Activated CD4-positive, alpha-beta memory T cell treated with anti-CD3 and anti-CD28 coated beads, Interleukin-2, amount 10 ng/mL, durations not matched to agents 7 days and 5 days (primary cell): Measurements from ENCODE around the gene SND1. TPM values are rescaled to one million over a fixed set of nuclear protein-coding genes. Genes with fewer than 3 reads are reported as not detected.

ENCODE experiments used
- CTCF ChIA-PET: fragments of 350-600 bp; sonication (Branson Sonifier 250); formaldehyde crosslinking; loops from one replicate; lab custom pipeline; 2021; ENCODE audit warnings: antibody characterized with exemption, inconsistent platforms; lab: Charles Lee
- POLR2A ChIA-PET: fragments of 350-600 bp; sonication (Branson Sonifier 250); formaldehyde crosslinking; loops from one replicate; lab custom pipeline; 2021; ENCODE audit warnings: antibody characterized with exemption; lab: Charles Lee
- DNase-seq: peaks from one replicate; pipeline ENCODE4 v3.0.0-alpha.2; 2020
- H3K27ac Mint-ChIP-seq: one replicate; pipeline ENCODE4 v1.8.0; 2021; ENCODE audit warnings: mild to moderate bottlenecking, mixed read lengths
- H3K27me3 Mint-ChIP-seq: one replicate; pipeline ENCODE4 v1.8.0; 2021; ENCODE audit warnings: mixed read lengths
- H3K36me3 Mint-ChIP-seq: one replicate; pipeline ENCODE4 v1.8.0; 2021; ENCODE audit warnings: low read depth, mixed read lengths
- H3K4me1 Mint-ChIP-seq: one replicate; pipeline ENCODE4 v1.8.0; 2021; ENCODE audit warnings: mixed read lengths
- H3K4me3 Mint-ChIP-seq: one replicate; pipeline ENCODE4 v1.8.0; 2021; ENCODE audit warnings: mild to moderate bottlenecking, mixed read lengths
- H3K9me3 Mint-ChIP-seq: one replicate; pipeline ENCODE4 v1.8.0; 2021; ENCODE audit warnings: mixed read lengths
- total RNA-seq, 2 experiments: library from RNA; stranded (reverse); gene quantifications; one replicate each; pipeline ENCODE4 v1.2.3, GENCODE V29; 2021

SND1 gene
- total RNA-seq, 2 experiments from 2014 or later, result 171 to 175 TPM

DNA sequence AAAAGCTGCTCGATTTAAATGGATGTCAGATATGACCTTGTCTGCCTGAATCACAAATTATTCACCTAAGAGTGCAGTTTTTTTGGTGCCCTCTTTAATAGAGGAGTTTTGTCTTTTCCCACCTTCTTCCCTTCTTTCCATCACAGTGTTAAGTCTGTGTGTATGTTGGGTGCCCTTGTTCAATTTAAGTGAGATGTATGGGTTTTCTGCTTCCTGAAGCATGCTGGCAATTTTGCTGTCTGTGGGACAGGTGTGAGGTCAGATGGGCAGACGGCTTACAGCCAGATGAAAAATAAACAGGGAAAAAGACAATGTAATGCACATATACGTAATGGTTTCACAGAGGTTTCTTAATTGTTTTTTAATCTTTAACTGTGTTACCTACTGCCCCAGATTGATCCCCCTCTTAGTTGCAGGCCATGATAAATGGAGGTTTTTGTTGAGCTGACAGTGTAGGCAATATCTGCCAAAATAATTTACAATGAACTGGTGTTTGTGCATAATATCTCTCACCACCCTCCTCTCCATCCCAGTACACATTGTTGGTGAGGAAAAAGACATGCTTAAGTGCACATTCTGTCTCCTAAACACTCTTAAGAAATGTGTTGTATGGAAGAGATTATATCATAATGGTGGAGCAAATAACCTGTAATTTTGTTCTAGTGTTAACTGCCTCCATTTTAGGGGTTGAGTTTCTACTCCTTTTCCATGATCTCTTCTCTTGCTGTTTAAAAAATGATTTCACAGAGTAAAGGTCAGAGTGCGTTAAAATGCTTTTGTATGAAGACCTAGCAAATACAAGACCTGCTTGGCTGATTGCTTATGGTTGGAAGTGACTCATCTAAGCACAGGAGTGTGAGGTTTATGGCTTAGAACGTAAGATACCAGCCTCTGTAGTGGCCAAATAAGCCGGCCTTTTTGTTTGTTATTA lies 255.4 kb downstream of the SND1 start:
- ChIA-PET CTCF (no interaction called here), POLR2A (no interaction called here)
- Mint-ChIP-seq H3K4me3 (no peak overlapping the region), H3K9me3 (no peaks in the 10 kb centered on the region), H3K27ac (no peak overlapping the region), H3K27me3 (no peaks in the 10 kb centered on the region), H3K36me3 (peaks cover 28% of the 10 kb centered on the region), H3K4me1 (peaks cover 40% of the 10 kb centered on the region)
- no peak for DNase-seq

DNA sequence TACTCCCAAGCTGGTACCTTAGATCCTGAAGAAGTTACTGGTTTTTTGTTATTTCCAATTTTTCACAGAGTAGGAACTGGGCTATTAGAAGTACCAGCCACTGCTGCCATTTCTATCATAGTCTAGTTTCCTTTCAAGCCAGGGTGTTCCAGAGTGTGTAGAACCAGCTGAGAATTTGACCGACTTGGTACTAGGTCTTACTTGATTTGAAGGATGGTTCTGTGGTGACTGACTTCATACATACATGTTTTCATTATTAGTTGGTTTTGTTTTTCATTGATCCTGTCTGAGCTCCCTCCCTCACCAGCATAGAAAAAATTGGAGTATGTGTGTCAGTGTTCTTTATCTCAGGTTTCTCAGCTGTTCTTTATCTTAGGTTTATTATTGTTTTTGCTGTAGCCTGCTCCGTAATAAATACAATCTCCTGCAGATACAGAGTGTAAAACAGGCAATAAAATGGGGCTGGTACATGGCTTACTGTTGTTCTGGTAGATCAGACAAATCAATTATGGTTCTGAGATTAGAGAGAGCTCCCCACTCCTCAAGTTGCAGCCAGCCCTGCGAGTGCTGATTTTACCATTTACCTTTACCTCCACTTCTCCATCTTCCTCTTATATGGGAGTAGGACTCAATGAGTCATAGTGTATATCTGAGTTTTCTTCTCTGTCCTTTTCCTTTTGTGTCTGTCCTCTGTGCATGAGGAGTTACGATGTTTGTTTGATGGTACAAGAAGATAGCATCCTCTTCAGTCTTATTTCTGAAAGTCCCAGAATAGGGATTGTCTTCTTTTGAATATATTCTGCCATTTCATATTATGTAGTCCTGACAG lies 256.6 kb downstream of the SND1 start:
- Mint-ChIP-seq H3K4me3 (no peak overlapping the region), H3K9me3 (no peaks in the 10 kb centered on the region), H3K27ac (no peak overlapping the region), H3K27me3 (no peaks in the 10 kb centered on the region), H3K4me1 (peaks cover 40% of the 10 kb centered on the region), H3K36me3 (peaks cover 28% of the 10 kb centered on the region)
- no peak for DNase-seq
- POLR2A ChIA-PET, result no interaction called here
- CTCF ChIA-PET, result interaction anchor here (0.6 kb wide), 1 partner anchor 51 kb away, joined by 3 read pairs; no protein-coding TSS in a partner anchor

DNA sequence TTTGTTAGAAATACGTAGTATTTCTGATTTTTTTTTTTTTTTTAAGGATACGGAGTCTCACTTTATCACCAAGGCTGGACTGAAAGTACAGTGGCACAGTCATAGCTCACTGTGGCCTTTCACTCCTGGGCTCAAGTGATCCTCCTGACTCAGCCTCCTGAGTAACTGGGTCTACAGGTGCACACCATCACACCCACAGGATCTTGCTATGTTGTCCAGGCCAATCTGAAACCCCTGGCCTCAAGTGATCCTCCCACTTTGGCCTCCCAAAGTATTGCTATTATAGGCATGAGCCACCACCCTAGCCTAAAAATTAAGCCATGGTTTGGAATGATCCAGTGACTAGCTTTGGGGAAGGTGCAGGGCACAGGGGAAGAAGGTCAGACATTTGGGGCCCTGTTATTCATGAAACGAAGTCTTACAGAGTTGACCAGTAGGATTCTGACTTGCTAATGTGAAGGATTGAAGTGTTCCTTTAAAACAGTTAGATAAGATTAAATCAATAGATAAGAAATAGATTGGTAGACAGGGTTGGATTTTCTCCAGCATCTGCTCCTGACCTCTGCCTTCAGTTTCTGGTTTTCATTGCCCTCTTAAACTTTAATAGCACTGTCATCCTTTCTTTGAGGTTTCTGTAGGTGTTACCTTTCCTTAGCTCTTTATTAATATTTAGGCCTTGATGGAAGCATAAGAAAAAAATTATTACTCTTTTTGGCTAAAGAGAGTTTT lies 257.6 kb downstream of the SND1 start:
- no peak for DNase-seq
- Mint-ChIP-seq H3K27me3 (no peaks in the 10 kb centered on the region), H3K27ac (no peak overlapping the region), H3K4me3 (no peak overlapping the region), H3K9me3 (no peaks in the 10 kb centered on the region), H3K36me3 (peaks cover 27% of the 10 kb centered on the region), H3K4me1 (peaks cover 38% of the 10 kb centered on the region)
- ChIA-PET POLR2A (no interaction called here), CTCF (no interaction called here)

DNA sequence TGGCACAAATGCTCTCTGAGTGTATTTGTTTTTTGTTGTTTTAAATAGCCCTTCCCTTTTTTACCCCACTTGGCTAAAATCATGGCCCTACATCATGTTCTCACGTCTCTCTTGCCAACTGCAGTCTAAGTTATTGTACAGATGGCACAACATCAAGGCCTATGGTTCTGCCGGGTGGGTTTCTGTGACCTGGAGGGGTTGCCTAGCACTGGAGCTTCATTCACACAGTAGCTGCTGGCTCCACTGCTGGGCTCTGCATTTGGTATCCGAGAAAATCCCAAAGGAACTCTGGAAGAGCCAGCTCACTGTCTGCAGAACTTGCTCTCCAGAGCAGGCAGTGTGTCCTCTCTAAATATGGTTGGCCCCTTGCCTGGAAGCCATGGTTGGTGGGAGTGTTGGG lies 258.7 kb downstream of the SND1 start:
- POLR2A ChIA-PET, result no interaction called here
- Mint-ChIP-seq H3K27me3 (no peaks in the 10 kb centered on the region), H3K27ac (no peak overlapping the region), H3K9me3 (no peaks in the 10 kb centered on the region), H3K4me3 (no peak overlapping the region), H3K4me1 (peaks cover 29% of the 10 kb centered on the region), H3K36me3 (peaks cover 26% of the 10 kb centered on the region)
- no peak for DNase-seq
- CTCF ChIA-PET, result no interaction called here

DNA sequence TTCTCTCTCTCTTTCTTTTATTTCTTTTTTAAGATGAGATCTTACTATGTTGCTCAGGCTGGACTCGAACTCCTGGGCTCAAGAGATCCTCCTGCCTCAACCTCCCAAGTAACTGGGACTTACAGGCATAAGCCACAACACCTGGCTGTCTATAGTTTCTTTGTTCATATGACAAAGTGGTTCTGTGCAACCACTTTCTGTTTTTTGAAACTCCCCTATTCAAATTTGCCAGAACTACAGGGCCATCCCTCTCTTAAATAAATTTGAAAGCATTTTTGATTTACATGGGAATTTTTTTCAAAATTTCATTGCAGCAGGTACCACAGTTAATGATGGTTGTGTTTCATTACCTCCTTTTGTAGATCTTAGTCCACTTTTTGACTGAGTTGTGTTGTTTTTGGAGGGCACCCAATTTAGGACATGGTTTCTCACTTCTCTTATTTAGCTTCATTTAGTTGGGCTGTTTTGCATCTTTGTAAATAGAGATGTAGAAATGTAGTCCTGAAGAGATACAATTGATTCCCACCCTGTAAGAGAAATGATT lies 260.0 kb downstream of the SND1 start:
- Mint-ChIP-seq H3K9me3 (no peaks in the 10 kb centered on the region), H3K27me3 (no peaks in the 10 kb centered on the region), H3K27ac (no peak overlapping the region), H3K4me3 (no peak overlapping the region), H3K36me3 (peaks cover 25% of the 10 kb centered on the region), H3K4me1 (peaks cover 17% of the 10 kb centered on the region)
- POLR2A ChIA-PET, result no interaction called here
- no peak for DNase-seq
- CTCF ChIA-PET, result interaction anchor here (0.5 kb wide), 1 partner anchor 917 kb away, joined by 4 read pairs; no protein-coding TSS in a partner anchor

DNA sequence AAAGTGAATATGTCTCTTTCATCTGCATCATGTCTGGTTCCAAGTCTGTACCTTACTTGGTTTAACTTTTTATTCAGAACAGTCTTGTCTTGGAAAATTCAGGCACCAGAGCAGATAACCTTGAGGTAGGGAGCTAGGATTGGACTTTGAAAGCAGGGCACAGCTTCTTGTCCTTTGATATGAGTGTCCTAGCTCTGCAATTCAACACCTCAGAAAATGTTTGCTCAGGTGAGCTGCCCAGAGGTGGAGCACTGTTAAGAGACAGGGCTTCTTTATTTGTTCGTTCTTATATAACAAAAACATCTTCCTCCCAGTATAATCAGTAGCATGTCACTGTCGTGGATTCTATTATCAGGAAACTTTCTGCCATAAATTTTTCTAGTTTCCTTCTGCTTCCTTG lies 260.9 kb downstream of the SND1 start:
- Mint-ChIP-seq H3K9me3 (no peaks in the 10 kb centered on the region), H3K27ac (no peak overlapping the region), H3K4me3 (no peak overlapping the region), H3K36me3 (peaks cover 17% of the 10 kb centered on the region), H3K4me1 (peaks cover 9% of the 10 kb centered on the region), H3K27me3 (no peaks in the 10 kb centered on the region)
- ChIA-PET CTCF (interaction anchor here (1.0 kb wide), 1 partner anchor 223 kb away, joined by 3 read pairs; no protein-coding TSS in a partner anchor), POLR2A (no interaction called here)
- DNase-seq, result no peak

DNA sequence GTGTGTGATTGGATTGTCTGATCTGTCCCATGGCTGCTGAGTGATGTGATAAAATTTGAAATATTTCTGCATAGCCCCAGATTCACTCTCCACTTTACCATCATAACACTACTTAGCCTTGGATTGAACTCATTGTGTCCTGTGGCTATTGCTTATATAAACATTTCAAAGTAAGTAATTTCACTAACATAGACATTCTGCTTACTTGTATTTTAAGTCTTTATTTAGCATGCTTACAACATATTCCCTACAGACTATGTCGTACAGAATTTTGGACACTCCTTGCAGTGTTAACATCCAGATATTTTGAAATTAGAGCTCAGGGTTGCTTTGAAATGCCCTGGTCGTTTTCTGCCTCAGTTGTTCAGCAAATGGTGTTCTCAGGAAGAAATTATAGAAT lies 261.7 kb downstream of the SND1 start:
- CTCF ChIA-PET, result no interaction called here
- H3K4me3 Mint-ChIP-seq, result no peak overlapping the region
- no peaks in the 10 kb centered on the region for H3K27me3 Mint-ChIP-seq
- H3K4me1 Mint-ChIP-seq, result peaks cover 4% of the 10 kb centered on the region
- H3K36me3 Mint-ChIP-seq, result peaks cover 13% of the 10 kb centered on the region
- H3K27ac Mint-ChIP-seq, result no peak overlapping the region
- no peaks in the 10 kb centered on the region for H3K9me3 Mint-ChIP-seq
- POLR2A ChIA-PET, result no interaction called here
- DNase-seq, result no peak

DNA sequence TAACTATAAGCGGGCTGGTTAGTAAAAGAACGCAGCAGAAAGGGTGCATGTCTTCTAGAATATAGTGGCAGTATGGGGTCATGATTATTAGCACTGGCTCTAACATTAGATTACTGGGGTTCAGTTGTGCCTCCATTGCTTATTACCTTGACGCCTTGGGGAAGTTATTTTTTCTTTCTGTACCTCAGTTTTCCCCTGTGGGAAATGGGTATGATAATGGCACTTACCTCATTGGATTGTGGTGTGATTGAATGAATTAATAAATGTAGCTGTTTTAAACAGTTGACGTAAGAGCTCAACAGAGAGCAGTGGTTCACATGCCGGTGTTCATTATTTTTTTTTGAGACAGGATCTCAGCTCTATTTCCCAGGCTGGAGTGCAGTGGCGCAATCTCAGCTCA lies 262.7 kb downstream of the SND1 start:
- no peaks in the 10 kb centered on the region for H3K9me3 Mint-ChIP-seq
- no peaks in the 10 kb centered on the region for H3K4me1 Mint-ChIP-seq
- CTCF ChIA-PET, result no interaction called here
- H3K27me3 Mint-ChIP-seq, result no peaks in the 10 kb centered on the region
- H3K4me3 Mint-ChIP-seq, result no peak overlapping the region
- H3K27ac Mint-ChIP-seq, result no peak overlapping the region
- no peak for DNase-seq
- POLR2A ChIA-PET, result no interaction called here
- peaks cover 8% of the 10 kb centered on the region for H3K36me3 Mint-ChIP-seq

DNA sequence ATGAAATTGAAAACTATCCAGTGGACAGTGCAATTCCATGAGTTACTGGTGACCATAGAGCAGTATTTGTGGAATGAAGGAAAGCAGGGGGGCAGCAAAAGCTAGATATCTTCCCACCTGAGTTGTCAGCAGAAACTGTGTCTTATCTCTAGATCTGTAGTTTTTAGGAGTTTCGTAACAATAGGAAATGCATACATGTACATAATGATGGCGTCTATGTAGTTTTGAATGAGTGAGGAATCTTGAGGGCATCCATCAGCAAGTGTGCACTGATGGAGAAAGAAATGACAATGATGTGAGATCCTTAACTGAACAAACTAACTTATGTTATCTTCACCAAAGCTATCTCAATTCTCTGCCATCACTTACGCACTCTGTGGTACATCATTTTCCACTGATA lies 264.7 kb downstream of the SND1 start:
- H3K9me3 Mint-ChIP-seq, result no peaks in the 10 kb centered on the region
- no peak overlapping the region for H3K27ac Mint-ChIP-seq
- peaks cover 2% of the 10 kb centered on the region for H3K36me3 Mint-ChIP-seq
- H3K27me3 Mint-ChIP-seq, result no peaks in the 10 kb centered on the region
- peaks cover 1% of the 10 kb centered on the region for H3K4me1 Mint-ChIP-seq
- no peak for DNase-seq
- no peak overlapping the region for H3K4me3 Mint-ChIP-seq
- POLR2A ChIA-PET, result no interaction called here
- CTCF ChIA-PET, result interaction anchor here (1.0 kb wide), 1 partner anchor 12 kb away, joined by 3 read pairs; no protein-coding TSS in a partner anchor

DNA sequence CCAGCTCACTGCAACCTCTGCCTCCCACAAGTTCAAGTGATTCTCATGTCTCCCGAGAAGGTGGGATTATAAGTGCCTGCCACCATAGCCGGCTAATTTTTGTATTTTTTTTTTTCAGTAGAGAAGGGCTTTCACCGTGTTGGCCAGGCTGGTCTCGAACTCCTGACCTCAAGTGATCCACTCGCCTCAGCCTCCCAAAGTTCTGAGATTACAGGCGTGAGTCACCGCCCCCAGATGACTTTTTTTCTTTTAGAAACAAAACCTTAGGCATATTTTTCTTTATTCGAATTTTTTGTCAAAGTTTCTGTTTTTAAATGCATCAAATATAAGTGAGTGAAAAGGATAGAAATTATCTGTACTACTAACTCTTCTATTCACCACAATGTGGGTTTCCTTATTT lies 266.1 kb downstream of the SND1 start:
- CTCF ChIA-PET, result no interaction called here
- POLR2A ChIA-PET, result no interaction called here
- Mint-ChIP-seq H3K9me3 (no peaks in the 10 kb centered on the region), H3K4me3 (no peak overlapping the region), H3K4me1 (peaks cover 1% of the 10 kb centered on the region), H3K36me3 (no peaks in the 10 kb centered on the region), H3K27ac (no peak overlapping the region), H3K27me3 (no peaks in the 10 kb centered on the region)
- no peak for DNase-seq

DNA sequence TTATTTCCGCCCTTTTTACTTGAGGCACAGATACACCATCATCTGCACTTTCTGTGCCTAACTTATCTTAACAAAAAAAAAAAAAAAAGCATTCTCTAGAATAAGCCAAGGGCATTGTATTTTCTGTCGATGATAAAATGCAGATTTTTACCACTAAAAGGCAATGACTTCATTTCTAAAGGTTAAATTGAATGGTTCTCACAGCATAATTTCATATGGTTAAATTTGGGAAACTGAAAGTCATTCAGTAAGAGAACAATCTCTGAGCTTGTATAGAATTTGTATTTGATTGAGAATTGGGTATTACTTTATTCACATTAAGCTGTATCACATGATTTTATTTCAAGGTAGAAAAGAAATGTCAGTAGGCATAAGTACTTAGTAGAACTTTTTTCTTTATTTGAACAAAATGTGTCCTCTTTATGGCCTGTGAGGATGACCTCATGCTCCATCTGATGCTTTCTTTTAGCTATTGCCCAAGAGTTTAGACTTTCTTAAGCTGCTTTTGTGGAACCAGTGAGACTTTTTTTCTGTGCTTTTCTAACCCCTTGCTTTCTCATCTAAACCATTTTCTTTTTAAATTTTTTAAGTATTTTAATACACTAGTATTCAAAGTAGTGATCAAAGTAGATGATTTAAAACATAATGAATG lies 268.9 kb downstream of the SND1 start:
- Mint-ChIP-seq H3K36me3 (no peaks in the 10 kb centered on the region), H3K27ac (no peak overlapping the region), H3K9me3 (no peaks in the 10 kb centered on the region), H3K4me3 (no peak overlapping the region), H3K4me1 (peaks cover 1% of the 10 kb centered on the region), H3K27me3 (no peaks in the 10 kb centered on the region)
- DNase-seq, result no peak
- POLR2A ChIA-PET, result no interaction called here
- CTCF ChIA-PET, result interaction anchor here (0.7 kb wide), 2 partner anchors 13 to 78 kb away, joined by 3 to 4 read pairs; no protein-coding TSS in a partner anchor

DNA sequence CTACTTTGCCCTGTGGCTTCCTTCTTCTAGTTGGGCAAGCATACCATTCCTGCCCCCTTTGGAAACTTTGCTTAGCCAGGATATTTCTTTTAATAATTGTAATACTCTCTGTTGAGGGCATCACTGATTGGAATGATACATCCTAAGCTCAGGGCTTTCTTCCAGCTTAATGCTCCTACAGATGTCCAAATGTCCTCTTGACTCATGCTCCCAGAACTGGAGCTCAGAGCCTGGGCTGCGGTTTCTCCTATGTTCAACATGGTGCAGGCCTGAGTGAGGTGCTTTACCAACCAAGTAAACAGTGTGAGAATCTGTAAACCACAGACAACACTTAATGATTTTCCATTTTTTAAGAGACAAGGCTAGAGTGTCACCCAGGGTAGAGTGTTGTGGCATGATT lies 270.7 kb downstream of the SND1 start:
- POLR2A ChIA-PET, result no interaction called here
- Mint-ChIP-seq H3K4me1 (peaks cover 10% of the 10 kb centered on the region), H3K36me3 (no peaks in the 10 kb centered on the region), H3K9me3 (no peaks in the 10 kb centered on the region), H3K27me3 (no peaks in the 10 kb centered on the region), H3K4me3 (no peak overlapping the region), H3K27ac (no peak overlapping the region)
- CTCF ChIA-PET, result interaction anchor here (0.6 kb wide), 1 partner anchor 474 kb away, joined by 3 read pairs; no protein-coding TSS in a partner anchor
- DNase-seq, result no peak
